ENCODE data around the gene DLG5. TPM values are rescaled to one million over a fixed set of nuclear protein-coding genes. Genes with fewer than 3 reads are reported as not detected.
A peak's percentile ranks its signal among the peaks of the same experiment; 100 is the strongest.

Gene DLG5
- total RNA-seq, 2 donors from 2014 or later: 72.3 to 134 TPM

GRCh38 chr10:77869626-77870420 is 56.7 kb downstream of the DLG5 start:
- no peak overlapping the region for H3K4me3 ChIP-seq
- no peaks in the 10 kb centered on the region for H3K27me3 ChIP-seq (replicated peaks; ENCODE audit: insufficient read depth)
- TF ChIP-seq POLR2A (IDR thresholded peaks at IDR 0.05) (no peak), POLR2AphosphoS5 (IDR thresholded peaks at IDR 0.05) (peak; percentile 49), CTCF (IDR thresholded peaks at IDR 0.05) (no peak)
- DNase-seq (ENCODE audit: low spot score): no peak
- peaks cover 0 to 3% of the 10 kb centered on the region in 2 donors for H3K36me3 ChIP-seq
- no peaks in the 10 kb centered on the region for H3K9me3 ChIP-seq
- H3K4me1 ChIP-seq (replicated peaks): peaks cover 25% of the 10 kb centered on the region
- WGBS: 30% methylated on average over 4 of the region's 4 CpGs
- H3K27ac ChIP-seq: peak overlapping the region; percentile 45 to 92
- intact Hi-C loops (cut with DNase I): no loop called here

GRCh38 chr10:77868523-77868922 is 58.0 kb downstream of the DLG5 start:
- DNase-seq (ENCODE audit: low spot score): no peak
- H3K4me3 ChIP-seq: no peak overlapping the region
- H3K36me3 ChIP-seq: peaks cover 0 to 3% of the 10 kb centered on the region in 2 donors
- 81% methylated on average over 3 of the region's 3 CpGs for WGBS
- no peak for TF ChIP-seq POLR2A (IDR thresholded peaks at IDR 0.05)
- TF ChIP-seq CTCF (IDR thresholded peaks at IDR 0.05): no peak
- TF ChIP-seq POLR2AphosphoS5 (IDR thresholded peaks at IDR 0.05): no peak
- intact Hi-C loops (cut with DNase I): no loop called here
- H3K4me1 ChIP-seq (replicated peaks): peaks cover 14% of the 10 kb centered on the region
- H3K27ac ChIP-seq: peak overlapping the region; percentile 45 to 92
- no peaks in the 10 kb centered on the region for H3K9me3 ChIP-seq
- no peaks in the 10 kb centered on the region for H3K27me3 ChIP-seq (replicated peaks; ENCODE audit: insufficient read depth)

- Histone ChIP-seq H3K9me3 (no peaks in the 10 kb centered on the region), H3K27me3 (replicated peaks; ENCODE audit: insufficient read depth) (no peaks in the 10 kb centered on the region), H3K27ac (peak overlapping the region; percentile 72 to 92), H3K4me1 (replicated peaks) (peaks cover 10% of the 10 kb centered on the region), H3K4me3 (no peak overlapping the region), H3K36me3 (peaks cover 0 to 3% of the 10 kb centered on the region in 2 donors)
- WGBS: 61% methylated on average over 6 of the region's 6 CpGs
- no peak for TF ChIP-seq CTCF (IDR thresholded peaks at IDR 0.05)
- TF ChIP-seq POLR2A (IDR thresholded peaks at IDR 0.05): no peak
- no peak for TF ChIP-seq POLR2AphosphoS5 (IDR thresholded peaks at IDR 0.05)
- DNase-seq (ENCODE audit: low spot score): no peak
- intact Hi-C loops (cut with DNase I): no loop called here
Observed at GRCh38 chr10:77867124-77867719, 59.3 kb downstream of the DLG5 start.

GRCh38 chr10:77866598-77866997 is 60.0 kb downstream of the DLG5 start:
- intact Hi-C loops (cut with DNase I): no loop called here
- TF ChIP-seq POLR2A (IDR thresholded peaks at IDR 0.05): no peak
- TF ChIP-seq CTCF (IDR thresholded peaks at IDR 0.05): no peak
- no peak for TF ChIP-seq POLR2AphosphoS5 (IDR thresholded peaks at IDR 0.05)
- Histone ChIP-seq H3K9me3 (no peaks in the 10 kb centered on the region), H3K4me1 (replicated peaks) (peaks cover 10% of the 10 kb centered on the region), H3K27ac (peak overlapping the region; percentile 72 to 92), H3K4me3 (no peak overlapping the region), H3K27me3 (replicated peaks; ENCODE audit: insufficient read depth) (no peaks in the 10 kb centered on the region), H3K36me3 (peaks cover 0 to 3% of the 10 kb centered on the region in 2 donors)
- 73% methylated on average over 3 of the region's 3 CpGs for WGBS
- no peak for DNase-seq (ENCODE audit: low spot score)

All from prostate gland (tissue), 2 donors.